HK-2 (cell line): Measurements from ENCODE around the gene RAD51AP1.

ENCODE experiments used
- DNase-seq: peaks from one replicate; pipeline ENCODE4 v3.0.0-alpha.2; 2018; ENCODE audit not compliant: unreplicated experiment

RAD51AP1 gene

DNA sequence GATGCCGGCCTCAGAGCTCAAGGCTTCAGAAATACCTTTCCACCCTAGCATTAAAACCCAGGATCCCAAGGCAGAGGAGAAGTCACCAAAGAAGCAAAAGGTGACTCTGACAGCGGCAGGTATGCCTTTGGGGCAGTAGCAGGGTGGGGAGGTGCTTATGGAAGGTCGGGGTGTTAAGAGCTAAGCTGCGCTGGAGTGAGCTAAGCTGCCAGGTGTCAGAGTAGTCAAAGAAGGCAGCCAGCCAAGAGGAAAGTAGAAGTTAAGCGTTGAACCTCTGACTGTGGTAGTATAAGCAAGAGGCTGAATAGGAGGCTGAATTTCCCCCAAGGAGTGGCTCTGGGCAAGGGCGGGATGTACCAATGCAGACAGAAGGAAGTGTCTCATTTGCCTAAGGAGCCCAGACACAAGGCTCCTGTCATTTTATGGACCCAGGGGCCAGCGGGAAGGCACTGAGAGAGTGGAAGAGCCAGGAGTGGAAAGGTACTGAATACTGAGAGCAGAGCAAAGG is 52.5 kb downstream of the RAD51AP1 start:
- no peak for DNase-seq

DNA sequence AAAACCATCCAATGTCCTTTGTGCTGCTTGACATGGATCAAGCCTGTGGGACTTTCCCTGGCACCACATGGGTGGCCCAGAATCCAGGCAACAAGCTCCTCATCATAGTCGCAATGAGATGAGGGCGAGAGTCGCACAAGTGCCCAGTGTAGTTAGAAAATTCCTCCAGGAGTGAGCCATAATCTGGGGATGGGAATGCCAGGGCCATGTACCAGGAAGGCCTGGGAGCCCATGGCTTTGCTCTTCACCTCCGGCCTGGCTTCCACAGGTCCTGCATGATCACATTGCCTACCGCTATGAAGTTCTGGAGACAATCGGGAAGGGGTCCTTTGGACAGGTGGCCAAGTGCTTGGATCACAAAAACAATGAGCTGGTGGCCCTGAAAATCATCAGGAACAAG is 57.2 kb downstream of the RAD51AP1 start:
- DNase-seq, result no peak

DNA sequence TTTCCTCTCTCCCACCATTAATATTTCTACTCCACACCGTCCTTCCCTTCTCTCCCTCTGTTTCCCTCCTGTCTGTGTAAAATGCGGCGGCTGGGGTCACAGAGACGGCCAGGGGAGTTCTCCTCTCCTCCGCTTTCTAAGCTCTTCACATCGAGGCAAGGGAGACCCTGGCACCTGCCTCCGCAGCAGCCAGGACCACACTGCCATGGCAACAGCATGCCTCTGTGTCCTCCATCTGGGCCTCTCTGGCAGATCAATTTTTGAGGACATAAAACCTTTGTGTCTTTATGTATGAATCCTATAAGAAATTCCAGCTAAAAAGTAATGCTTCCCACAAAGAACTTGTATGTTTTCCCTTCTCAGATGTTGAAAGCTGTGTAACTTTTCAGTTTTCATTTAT is 64.7 kb downstream of the RAD51AP1 start:
- DNase-seq, result no peak

DNA sequence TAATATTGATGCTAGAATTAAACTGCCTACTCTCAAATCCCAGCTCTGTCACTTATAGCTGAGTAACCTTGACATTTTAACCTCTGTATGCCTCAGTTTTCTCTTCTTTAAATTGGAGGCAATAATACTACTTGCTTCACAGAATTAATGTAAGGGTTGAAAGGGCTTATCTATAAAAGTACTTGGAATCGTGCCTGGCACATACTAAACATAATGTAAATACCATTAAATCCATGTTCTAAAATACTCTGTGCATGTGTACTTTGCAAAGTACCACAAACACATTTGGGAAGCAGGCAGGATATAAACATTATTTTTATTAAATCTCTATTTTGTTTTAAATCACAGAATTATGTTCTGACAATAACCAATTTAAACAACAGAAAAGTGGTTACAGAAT is 65.3 kb downstream of the RAD51AP1 start:
- DNase-seq, result no peak

DNA sequence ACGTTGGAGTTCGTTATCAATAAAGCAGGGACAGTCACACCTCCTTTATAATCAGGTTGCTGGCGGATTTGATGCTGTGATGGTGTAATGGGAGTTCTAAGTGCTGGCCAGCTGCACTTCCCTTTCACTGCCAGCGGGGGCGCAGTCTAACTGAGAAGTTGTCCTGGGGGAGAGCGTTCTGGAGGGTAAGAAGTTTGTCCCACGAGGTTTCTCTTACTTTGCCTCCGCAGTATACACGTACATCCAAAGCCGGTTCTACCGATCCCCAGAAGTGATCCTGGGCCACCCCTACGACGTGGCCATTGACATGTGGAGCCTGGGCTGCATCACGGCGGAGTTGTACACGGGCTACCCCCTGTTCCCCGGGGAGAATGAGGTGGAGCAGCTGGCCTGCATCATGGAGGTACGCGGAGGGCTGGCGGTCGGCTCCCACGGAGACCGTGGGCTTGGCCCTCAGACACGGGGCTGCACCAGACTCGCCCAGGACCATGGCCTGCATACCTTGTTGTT is 66.0 kb downstream of the RAD51AP1 start:
- peak; percentile 81 for DNase-seq

DNA sequence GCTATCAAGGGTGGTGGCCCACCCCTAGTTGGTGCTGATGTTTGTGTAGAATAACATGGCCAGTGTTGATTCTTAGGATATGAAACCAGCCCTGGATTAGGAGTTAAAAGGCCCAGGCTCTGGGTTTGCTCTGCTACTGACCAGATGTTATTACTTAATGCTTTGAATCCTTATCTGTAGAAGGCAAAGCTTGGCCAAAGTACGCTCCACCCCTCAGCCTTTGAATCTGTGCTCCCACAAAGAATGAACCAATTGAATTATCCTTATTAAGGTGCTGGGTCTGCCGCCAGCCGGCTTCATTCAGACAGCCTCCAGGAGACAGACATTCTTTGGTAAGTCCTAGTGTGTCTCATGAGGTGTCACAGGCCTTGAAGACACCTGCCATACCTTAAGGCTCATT is 68.4 kb downstream of the RAD51AP1 start:
- no peak for DNase-seq

DNA sequence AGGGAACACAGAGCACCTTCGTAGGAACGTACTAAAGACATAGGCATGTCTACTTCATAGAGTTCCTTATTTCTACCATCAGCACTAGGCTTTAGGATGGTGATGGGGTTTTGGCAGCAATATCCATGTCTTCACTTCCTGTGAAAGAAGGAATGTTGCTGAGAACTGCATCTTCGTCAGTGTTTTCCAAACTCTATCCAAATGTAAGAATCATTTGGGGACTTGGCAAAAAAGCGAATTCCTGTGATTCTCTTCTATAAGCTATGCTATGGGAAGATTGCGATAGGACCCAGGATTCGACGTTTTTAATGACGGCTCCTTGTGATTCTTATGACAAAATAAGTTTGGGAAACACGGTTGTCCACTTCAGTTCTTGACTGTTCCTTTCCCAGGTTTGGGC is 70.4 kb downstream of the RAD51AP1 start:
- no peak for DNase-seq
